Fibroblast of lung (primary cell): ENCODE data around the gene GTF2A2.

ENCODE experiments used
- EZH2 ChIP-seq: IDR thresholded peaks from 2 replicates; pipeline ENCODE4 v1.5.1; 2012; ENCODE audit warnings: low read length, control low read depth, mild to moderate bottlenecking; ENCODE audit errors: missing control alignments
- TF ChIP-seq, protein P1 (sequence below), 2 donors: IDR thresholded peaks in 1 of 2; conservative IDR thresholded peaks in 1 of 2; 1 replicate in 1 of 2; 2 replicates in 1 of 2; pipeline ENCODE4 v1.5.1; 2011 to 2012; ENCODE audit warnings: low read length in 2 of 2, control low read depth in 1 of 2, inconsistent platforms in 1 of 2, low read depth in 1 of 2, mild to moderate bottlenecking in 1 of 2

DNA sequence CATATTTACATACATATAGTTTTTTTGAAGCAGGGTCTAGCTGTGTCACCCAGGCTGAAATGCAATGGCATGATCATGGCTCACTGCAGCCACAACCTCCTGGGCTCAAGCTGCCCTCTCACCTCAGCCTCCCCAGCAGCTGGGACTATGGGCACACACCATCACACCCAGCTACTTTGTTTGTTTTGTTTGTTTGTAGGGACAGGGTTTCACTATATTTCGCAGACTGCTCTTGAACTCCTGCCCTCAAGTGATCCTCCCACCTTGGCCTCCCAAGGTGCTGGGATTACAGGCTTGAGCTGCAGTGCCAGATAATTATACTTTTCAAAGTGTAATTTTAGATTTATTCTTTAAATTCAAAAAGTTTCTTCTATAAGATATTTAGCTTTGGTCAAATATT, 10.2 kb downstream of the GTF2A2 start:
- TF ChIP-seq, protein P1, sequence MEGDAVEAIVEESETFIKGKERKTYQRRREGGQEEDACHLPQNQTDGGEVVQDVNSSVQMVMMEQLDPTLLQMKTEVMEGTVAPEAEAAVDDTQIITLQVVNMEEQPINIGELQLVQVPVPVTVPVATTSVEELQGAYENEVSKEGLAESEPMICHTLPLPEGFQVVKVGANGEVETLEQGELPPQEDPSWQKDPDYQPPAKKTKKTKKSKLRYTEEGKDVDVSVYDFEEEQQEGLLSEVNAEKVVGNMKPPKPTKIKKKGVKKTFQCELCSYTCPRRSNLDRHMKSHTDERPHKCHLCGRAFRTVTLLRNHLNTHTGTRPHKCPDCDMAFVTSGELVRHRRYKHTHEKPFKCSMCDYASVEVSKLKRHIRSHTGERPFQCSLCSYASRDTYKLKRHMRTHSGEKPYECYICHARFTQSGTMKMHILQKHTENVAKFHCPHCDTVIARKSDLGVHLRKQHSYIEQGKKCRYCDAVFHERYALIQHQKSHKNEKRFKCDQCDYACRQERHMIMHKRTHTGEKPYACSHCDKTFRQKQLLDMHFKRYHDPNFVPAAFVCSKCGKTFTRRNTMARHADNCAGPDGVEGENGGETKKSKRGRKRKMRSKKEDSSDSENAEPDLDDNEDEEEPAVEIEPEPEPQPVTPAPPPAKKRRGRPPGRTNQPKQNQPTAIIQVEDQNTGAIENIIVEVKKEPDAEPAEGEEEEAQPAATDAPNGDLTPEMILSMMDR (conservative IDR thresholded peaks at IDR 0.05 in 1 of 2, IDR thresholded peaks at IDR 0.05 in 1 of 2; ENCODE audit: low read depth in 1 of 2, low read length in 2 of 2), result no peak
- TF ChIP-seq EZH2, result no peak
